Choroid plexus epithelial cell (primary cell): ENCODE results near the gene SINHCAF.

Experiments used
- DNase-seq: peaks from one replicate; pipeline ENCODE4 v3.0.0-alpha.2; 2010; ENCODE audit warnings: low read depth
- H3K4me3 ChIP-seq: 2 replicates; pipeline ENCODE4 v1.5.1; 2011; ENCODE audit warnings: low read depth, mild to moderate bottlenecking, control low read depth, low read length, moderate library complexity
- TF ChIP-seq, protein P1 (sequence below): conservative IDR thresholded peaks from 2 replicates; pipeline ENCODE4 v1.5.1; 2011; ENCODE audit warnings: low read depth, mild to moderate bottlenecking, control low read depth, inconsistent platforms, low read length, moderate library complexity

Gene SINHCAF

GRCh38 chr12:31322801-31323207 is 3.1 kb downstream of the SINHCAF start:
- TF ChIP-seq, protein P1, sequence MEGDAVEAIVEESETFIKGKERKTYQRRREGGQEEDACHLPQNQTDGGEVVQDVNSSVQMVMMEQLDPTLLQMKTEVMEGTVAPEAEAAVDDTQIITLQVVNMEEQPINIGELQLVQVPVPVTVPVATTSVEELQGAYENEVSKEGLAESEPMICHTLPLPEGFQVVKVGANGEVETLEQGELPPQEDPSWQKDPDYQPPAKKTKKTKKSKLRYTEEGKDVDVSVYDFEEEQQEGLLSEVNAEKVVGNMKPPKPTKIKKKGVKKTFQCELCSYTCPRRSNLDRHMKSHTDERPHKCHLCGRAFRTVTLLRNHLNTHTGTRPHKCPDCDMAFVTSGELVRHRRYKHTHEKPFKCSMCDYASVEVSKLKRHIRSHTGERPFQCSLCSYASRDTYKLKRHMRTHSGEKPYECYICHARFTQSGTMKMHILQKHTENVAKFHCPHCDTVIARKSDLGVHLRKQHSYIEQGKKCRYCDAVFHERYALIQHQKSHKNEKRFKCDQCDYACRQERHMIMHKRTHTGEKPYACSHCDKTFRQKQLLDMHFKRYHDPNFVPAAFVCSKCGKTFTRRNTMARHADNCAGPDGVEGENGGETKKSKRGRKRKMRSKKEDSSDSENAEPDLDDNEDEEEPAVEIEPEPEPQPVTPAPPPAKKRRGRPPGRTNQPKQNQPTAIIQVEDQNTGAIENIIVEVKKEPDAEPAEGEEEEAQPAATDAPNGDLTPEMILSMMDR: no peak
- H3K4me3 ChIP-seq: peak overlapping the region; percentile 87
- DNase-seq: peak; percentile 56

DNA sequence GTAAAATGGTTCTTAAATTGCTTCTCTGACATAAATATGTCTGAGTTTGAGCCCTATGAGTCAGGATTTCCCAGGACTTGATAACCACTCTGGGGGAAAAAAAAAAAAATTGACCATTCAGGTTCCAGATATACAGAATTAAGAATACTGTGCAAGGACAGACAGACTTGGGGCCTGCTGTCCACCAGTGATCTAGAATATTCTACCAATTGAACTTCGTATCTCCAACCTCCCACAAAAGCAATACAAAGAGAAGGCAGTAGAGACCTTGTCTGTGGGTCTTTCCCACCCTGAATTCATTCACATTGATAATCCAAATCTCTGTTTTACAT is 4.1 kb downstream of the SINHCAF start:
- TF ChIP-seq, protein P1: no peak
- DNase-seq: peak; percentile 67
- no peak overlapping the region for H3K4me3 ChIP-seq

- TF ChIP-seq, protein P1: no peak
- no peak for DNase-seq
- H3K4me3 ChIP-seq: no peak overlapping the region
Observed at GRCh38 chr12:31321186-31321896, 4.6 kb downstream of the SINHCAF start.

DNA sequence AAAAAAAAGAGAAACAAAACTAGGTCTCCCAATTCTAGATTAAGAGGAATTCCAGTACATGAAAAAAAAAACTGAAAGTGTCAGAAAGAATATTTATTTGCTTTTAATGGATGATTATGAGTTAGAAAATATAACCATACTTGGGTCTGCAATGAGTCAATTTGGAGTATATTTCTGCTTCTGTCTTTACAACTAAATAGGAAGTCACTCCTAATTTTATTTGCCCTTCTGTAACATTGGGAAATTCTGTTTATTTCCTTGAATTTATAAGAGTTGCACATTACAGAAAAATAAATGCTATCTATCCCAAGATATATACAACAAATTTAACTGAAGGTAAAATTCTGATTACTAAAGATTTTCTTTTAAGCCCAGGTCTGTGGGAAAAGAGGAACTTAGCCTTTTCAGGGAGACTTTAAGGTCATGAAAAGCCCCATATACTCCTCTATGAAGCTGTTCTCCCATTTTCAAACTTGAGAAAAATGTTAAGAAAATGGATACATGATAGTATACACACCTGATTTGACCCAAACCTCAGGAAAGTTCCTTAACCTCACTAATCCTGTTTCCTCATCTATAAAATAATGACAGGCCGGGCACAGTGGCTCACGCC is 7.2 kb downstream of the SINHCAF start:
- no peak overlapping the region for H3K4me3 ChIP-seq
- TF ChIP-seq, protein P1: no peak
- DNase-seq: no peak

- TF ChIP-seq, protein P1: no peak
- peak; percentile 39 for DNase-seq
- peak overlapping the region; percentile 37 for H3K4me3 ChIP-seq
Observed at GRCh38 chr12:31317471-31318395, 8.2 kb downstream of the SINHCAF start.

DNA sequence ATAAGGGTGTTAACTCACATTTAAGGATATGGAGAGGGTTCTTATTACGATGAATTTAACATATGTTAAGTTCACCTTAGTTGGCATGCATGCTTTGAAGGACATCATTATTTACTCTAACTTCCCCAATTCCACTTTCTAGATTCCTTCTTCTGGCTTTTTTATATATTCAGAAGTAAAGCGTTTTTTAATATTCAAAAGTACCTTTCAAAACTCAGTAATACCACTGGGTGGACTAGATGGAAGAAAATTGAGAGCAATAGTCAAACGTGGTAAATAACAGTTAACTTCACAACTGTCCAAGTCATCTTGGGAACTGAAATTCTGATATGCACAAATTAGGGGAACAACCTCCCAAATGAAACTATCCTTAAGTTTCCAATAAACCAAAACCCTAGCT is 9.1 kb downstream of the SINHCAF start:
- DNase-seq: no peak
- TF ChIP-seq, protein P1: no peak
- H3K4me3 ChIP-seq: no peak overlapping the region
